WTC11 (cell line): ENCODE measurements around the gene GEMIN7. TPM values are rescaled to one million over a fixed set of nuclear protein-coding genes. Genes with fewer than 3 reads are reported as not detected.
A peak's percentile ranks its signal among the peaks of the same experiment; 100 is the strongest.

Experiments used
- ATAC-seq: fragments of 200-7000 bp; cut with Tn5 transposase; 2 replicates; pipeline ENCODE4 v1.10.0; 2021; ENCODE audit warnings: mild to moderate bottlenecking, moderate library complexity
- CTCF ChIA-PET: fragments of 300-600 bp; sonication (Branson Sonifier 250); formaldehyde crosslinking; loops from one replicate; lab custom pipeline; 2021; ENCODE audit warnings: antibody characterized with exemption; lab: Charles Lee
- POLR2A ChIA-PET: fragments of 350-600 bp; sonication (Branson Sonifier 250); formaldehyde crosslinking; loops from one replicate; lab custom pipeline; 2021; ENCODE audit warnings: antibody characterized with exemption; lab: Charles Lee
- DNase-seq: peaks from one replicate; pipeline ENCODE4 v3.0.0; 2021; ENCODE audit warnings: low spot score
- H3K27ac Mint-ChIP-seq: 2 replicates; pipeline ENCODE4 v1.8.0; 2021; ENCODE audit warnings: mixed read lengths
- H3K27me3 Mint-ChIP-seq: 2 replicates; pipeline ENCODE4 v1.8.0; 2021; ENCODE audit warnings: low read depth, mild to moderate bottlenecking, moderate library complexity, mixed read lengths
- H3K36me3 Mint-ChIP-seq: 2 replicates; pipeline ENCODE4 v1.8.0; 2021; ENCODE audit warnings: mixed read lengths
- H3K4me1 Mint-ChIP-seq: 2 replicates; pipeline ENCODE4 v1.8.0; 2022; ENCODE audit warnings: mixed read lengths
- H3K4me3 Mint-ChIP-seq: 2 replicates; pipeline ENCODE4 v1.8.0; 2021; ENCODE audit warnings: mild to moderate bottlenecking, moderate library complexity, mixed read lengths
- H3K9me3 Mint-ChIP-seq: 2 replicates; pipeline ENCODE4 v1.8.0; 2021; ENCODE audit warnings: mixed read lengths
- AR ChIP-seq: fragments of 250-450 bp; sonication (Bioruptor Pico); IDR thresholded peaks from 2 replicates; pipeline ENCODE4 v1.9.0; 2021; ENCODE audit warnings: mild to moderate bottlenecking
- EMX1 ChIP-seq: fragments of 250-450 bp; sonication (Bioruptor Pico); IDR thresholded peaks from 2 replicates; pipeline ENCODE4 v1.8.0; 2021; ENCODE audit warnings: mild to moderate bottlenecking
- ESRRA ChIP-seq: sonication (generic); formaldehyde crosslinking; IDR thresholded peaks from 2 replicates; pipeline ENCODE4 v1.8.1; 2022; ENCODE audit warnings: mild to moderate bottlenecking, missing genetic modification reagents, borderline replicate concordance
- FOXP1 ChIP-seq: sonication (generic); formaldehyde crosslinking; IDR thresholded peaks from 2 replicates; pipeline ENCODE4 v1.8.0; 2022; ENCODE audit warnings: missing genetic modification reagents, mild to moderate bottlenecking, moderate library complexity, borderline replicate concordance
- GABPB1 ChIP-seq: sonication (generic); formaldehyde crosslinking; IDR thresholded peaks from 2 replicates; pipeline ENCODE4 v1.8.1; 2023; ENCODE audit warnings: mild to moderate bottlenecking, missing genetic modification reagents
- JUN ChIP-seq: sonication (generic); formaldehyde crosslinking; IDR thresholded peaks from 2 replicates; pipeline ENCODE4 v1.8.0; 2023; ENCODE audit warnings: mild to moderate bottlenecking, missing genetic modification reagents
- MAX ChIP-seq: sonication (generic); formaldehyde crosslinking; IDR thresholded peaks from 2 replicates; pipeline ENCODE4 v1.8.0; 2022; ENCODE audit warnings: mild to moderate bottlenecking, missing genetic modification reagents
- MXD4 ChIP-seq: fragments of 250-450 bp; sonication (Bioruptor Pico); IDR thresholded peaks from 2 replicates; pipeline ENCODE4 v1.8.0; 2021; ENCODE audit warnings: mild to moderate bottlenecking, moderate library complexity, borderline replicate concordance
- NFATC4 ChIP-seq: fragments of 250-450 bp; sonication (Bioruptor Pico); IDR thresholded peaks from 2 replicates; pipeline ENCODE4 v1.9.0; 2021; ENCODE audit warnings: mild to moderate bottlenecking
- NFYB ChIP-seq: sonication (generic); formaldehyde crosslinking; conservative IDR thresholded peaks from 2 replicates; pipeline ENCODE4 v1.8.0; 2022; ENCODE audit warnings: low read depth, missing genetic modification reagents
- OVOL2 ChIP-seq: fragments of 250-450 bp; sonication (Bioruptor Pico); IDR thresholded peaks from 2 replicates; pipeline ENCODE4 v1.9.0; 2021; ENCODE audit warnings: mild to moderate bottlenecking, borderline replicate concordance
- PREB ChIP-seq: sonication (generic); formaldehyde crosslinking; IDR thresholded peaks from 2 replicates; pipeline ENCODE4 v1.8.1; 2022; ENCODE audit warnings: mild to moderate bottlenecking, missing genetic modification reagents, moderate library complexity, borderline replicate concordance
- PRRX2 ChIP-seq: fragments of 250-450 bp; sonication (Bioruptor Pico); IDR thresholded peaks from 2 replicates; pipeline ENCODE4 v1.8.0; 2021; ENCODE audit warnings: mild to moderate bottlenecking
- SOX15 ChIP-seq: fragments of 250-450 bp; sonication (Bioruptor Pico); IDR thresholded peaks from 2 replicates; pipeline ENCODE4 v1.9.0; 2021; ENCODE audit warnings: mild to moderate bottlenecking
- SP1 ChIP-seq: sonication (generic); formaldehyde crosslinking; conservative IDR thresholded peaks from 2 replicates; pipeline ENCODE4 v1.8.1; 2022; ENCODE audit warnings: missing genetic modification reagents
- TEAD4 ChIP-seq: sonication (generic); formaldehyde crosslinking; IDR thresholded peaks from 2 replicates; pipeline ENCODE4 v1.8.0; 2022; ENCODE audit warnings: mild to moderate bottlenecking, missing genetic modification reagents
- ZBTB43 ChIP-seq: sonication (generic); formaldehyde crosslinking; IDR thresholded peaks from 2 replicates; pipeline ENCODE4 v1.8.1; 2023; ENCODE audit warnings: mild to moderate bottlenecking, missing genetic modification reagents
- ZMAT4 ChIP-seq: fragments of 250-450 bp; sonication (Bioruptor Pico); IDR thresholded peaks from 2 replicates; pipeline ENCODE4 v1.9.0; 2021; ENCODE audit warnings: mild to moderate bottlenecking
- ZNF121 ChIP-seq: sonication (generic); formaldehyde crosslinking; IDR thresholded peaks from 2 replicates; pipeline ENCODE4 v1.8.0; 2023; ENCODE audit warnings: missing genetic modification reagents
- ZNF671 ChIP-seq: fragments of 250-450 bp; sonication (Bioruptor Pico); IDR thresholded peaks from 2 replicates; pipeline ENCODE4 v1.8.0; 2021; ENCODE audit warnings: mild to moderate bottlenecking
- total RNA-seq: library from RNA; stranded (reverse); gene quantifications from 3 replicates; pipeline ENCODE4 v1.2.3, GENCODE V29; 2021
- TF ChIP-seq, protein P1 (sequence below): sonication (generic); formaldehyde crosslinking; conservative IDR thresholded peaks from 2 replicates; pipeline ENCODE4 v1.8.1; 2023; ENCODE audit warnings: mild to moderate bottlenecking, low read depth, missing genetic modification reagents, moderate library complexity
- TF ChIP-seq, protein P2 (sequence below): sonication (generic); formaldehyde crosslinking; conservative IDR thresholded peaks from 2 replicates; pipeline ENCODE4 v1.8.1; 2022; ENCODE audit warnings: mild to moderate bottlenecking, missing genetic modification reagents

GEMIN7 gene
- total RNA-seq, 1 experiment from 2014 or later: 55.0 TPM

- POLR2A ChIA-PET: interaction anchor here (1.2 kb wide), 1 partner anchor 109 kb away, joined by 3 read pairs; no protein-coding TSS in a partner anchor
- TF ChIP-seq ZBTB43 (CRISPR knock-in tag): no peak
- Mint-ChIP-seq H3K27ac (no peak overlapping the region; the same call in 1 of the 2 replicates), H3K4me3 (no peak overlapping the region), H3K4me1 (peaks cover 3% of the 10 kb centered on the region; the same call in 1 of the 2 replicates), H3K9me3 (no peaks in the 10 kb centered on the region), H3K27me3 (no peaks in the 10 kb centered on the region), H3K36me3 (no peaks in the 10 kb centered on the region)
- CTCF ChIA-PET: no interaction called here
- no peak for DNase-seq
- no peak for ATAC-seq
Observed at GRCh38 chr19:45110851-45111266, 31.8 kb downstream of the GEMIN7 start.

DNA sequence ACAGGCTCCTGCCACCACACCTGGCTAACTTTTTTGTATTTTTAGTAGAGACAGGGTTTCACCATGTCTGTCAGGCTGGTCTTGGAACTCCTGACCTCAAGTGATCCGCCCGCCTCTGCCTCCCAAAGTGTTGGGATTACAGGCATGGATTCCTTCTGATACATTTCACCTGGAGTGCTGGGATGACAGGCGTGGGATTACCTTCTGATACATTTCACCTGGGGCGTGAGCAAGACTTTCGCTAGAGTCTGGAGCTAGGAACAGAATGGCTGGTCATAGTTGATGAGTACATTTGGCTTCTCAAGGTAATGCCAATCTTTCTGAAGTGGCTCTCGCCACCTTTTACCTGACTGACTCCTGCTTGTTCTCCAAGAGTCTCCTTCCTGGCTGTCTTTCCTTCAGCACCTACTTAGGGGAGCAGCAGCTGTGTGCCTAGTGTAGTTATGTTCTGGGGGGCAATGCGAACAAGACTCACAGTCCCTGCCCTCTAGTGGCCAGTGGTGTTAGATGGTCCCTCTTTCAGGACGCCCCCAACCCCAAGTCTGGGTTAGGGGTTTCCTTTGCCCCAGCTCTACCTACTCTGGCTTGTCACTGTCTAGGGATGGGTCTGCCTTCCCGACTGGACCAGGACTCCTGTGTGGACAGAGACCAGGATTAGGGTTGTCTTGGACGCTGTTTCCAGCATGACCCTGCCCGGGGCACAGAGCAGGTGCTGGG, 33.2 kb downstream of the GEMIN7 start:
- peak overlapping the region; percentile 44 for H3K27ac Mint-ChIP-seq
- TF ChIP-seq TEAD4: no peak
- TF ChIP-seq PRRX2: no peak
- TF ChIP-seq PREB (CRISPR knock-in tag): no peak
- TF ChIP-seq SOX15 (CRISPR knock-in tag): no peak
- TF ChIP-seq EMX1 (CRISPR knock-in tag): no peak
- no peak for TF ChIP-seq GABPB1 (CRISPR knock-in tag)
- no peak for TF ChIP-seq FOXP1 (CRISPR knock-in tag)
- no peak for TF ChIP-seq NFYB (CRISPR knock-in tag)
- TF ChIP-seq ESRRA (CRISPR knock-in tag): no peak
- TF ChIP-seq NFATC4 (CRISPR knock-in tag): no peak
- H3K9me3 Mint-ChIP-seq: no peaks in the 10 kb centered on the region
- ATAC-seq: peak; percentile 36; the same call in 1 of the 2 replicates
- H3K36me3 Mint-ChIP-seq: no peaks in the 10 kb centered on the region
- CTCF ChIA-PET: interaction anchor here (0.6 to 2.6 kb wide), 19 partner anchors 10 to 138 kb away, joined by 3 to 17 read pairs (median 4); partner anchors contain the start of genes CLASRP, PPP1R37 and TRAPPC6A
- no peak for DNase-seq
- no peaks in the 10 kb centered on the region for H3K27me3 Mint-ChIP-seq
- H3K4me3 Mint-ChIP-seq: no peak overlapping the region
- H3K4me1 Mint-ChIP-seq: peaks cover 10% of the 10 kb centered on the region; the same call in 1 of the 2 replicates
- POLR2A ChIA-PET: interaction anchor here (0.9 kb wide), 1 partner anchor 21 kb away, joined by 4 read pairs; no protein-coding TSS in a partner anchor

- Mint-ChIP-seq H3K4me1 (peaks cover 10% of the 10 kb centered on the region; the same call in 1 of the 2 replicates), H3K9me3 (no peaks in the 10 kb centered on the region), H3K27ac (peak overlapping the region; percentile 36; the same call in 1 of the 2 replicates), H3K36me3 (no peaks in the 10 kb centered on the region), H3K4me3 (no peak overlapping the region), H3K27me3 (no peaks in the 10 kb centered on the region)
- CTCF ChIA-PET: interaction anchor here (1.0 to 2.6 kb wide), 10 partner anchors 12 to 74 kb away, joined by 3 to 17 read pairs (median 4); no protein-coding TSS in a partner anchor
- POLR2A ChIA-PET: no interaction called here
- no peak for DNase-seq
- no peak for ATAC-seq
- TF ChIP-seq SP1 (CRISPR knock-in tag) (no peak), ZNF671 (CRISPR knock-in tag) (no peak), OVOL2 (CRISPR knock-in tag) (no peak), MXD4 (no peak), MAX (CRISPR knock-in tag) (no peak), ZMAT4 (no peak), JUN (CRISPR knock-in tag) (no peak), ZNF121 (CRISPR knock-in tag) (no peak), AR (CRISPR knock-in tag) (no peak)
- TF ChIP-seq, protein P1, sequence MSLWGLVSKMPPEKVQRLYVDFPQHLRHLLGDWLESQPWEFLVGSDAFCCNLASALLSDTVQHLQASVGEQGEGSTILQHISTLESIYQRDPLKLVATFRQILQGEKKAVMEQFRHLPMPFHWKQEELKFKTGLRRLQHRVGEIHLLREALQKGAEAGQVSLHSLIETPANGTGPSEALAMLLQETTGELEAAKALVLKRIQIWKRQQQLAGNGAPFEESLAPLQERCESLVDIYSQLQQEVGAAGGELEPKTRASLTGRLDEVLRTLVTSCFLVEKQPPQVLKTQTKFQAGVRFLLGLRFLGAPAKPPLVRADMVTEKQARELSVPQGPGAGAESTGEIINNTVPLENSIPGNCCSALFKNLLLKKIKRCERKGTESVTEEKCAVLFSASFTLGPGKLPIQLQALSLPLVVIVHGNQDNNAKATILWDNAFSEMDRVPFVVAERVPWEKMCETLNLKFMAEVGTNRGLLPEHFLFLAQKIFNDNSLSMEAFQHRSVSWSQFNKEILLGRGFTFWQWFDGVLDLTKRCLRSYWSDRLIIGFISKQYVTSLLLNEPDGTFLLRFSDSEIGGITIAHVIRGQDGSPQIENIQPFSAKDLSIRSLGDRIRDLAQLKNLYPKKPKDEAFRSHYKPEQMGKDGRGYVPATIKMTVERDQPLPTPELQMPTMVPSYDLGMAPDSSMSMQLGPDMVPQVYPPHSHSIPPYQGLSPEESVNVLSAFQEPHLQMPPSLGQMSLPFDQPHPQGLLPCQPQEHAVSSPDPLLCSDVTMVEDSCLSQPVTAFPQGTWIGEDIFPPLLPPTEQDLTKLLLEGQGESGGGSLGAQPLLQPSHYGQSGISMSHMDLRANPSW (CRISPR knock-in tag): no peak
- TF ChIP-seq, protein P2, sequence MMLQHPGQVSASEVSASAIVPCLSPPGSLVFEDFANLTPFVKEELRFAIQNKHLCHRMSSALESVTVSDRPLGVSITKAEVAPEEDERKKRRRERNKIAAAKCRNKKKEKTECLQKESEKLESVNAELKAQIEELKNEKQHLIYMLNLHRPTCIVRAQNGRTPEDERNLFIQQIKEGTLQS (CRISPR knock-in tag): no peak
Observed at GRCh38 chr19:45113628-45114027, 34.6 kb downstream of the GEMIN7 start.
